Stomach (tissue), 9 donors: ENCODE results near the gene PHIP. TPM values are rescaled to one million over a fixed set of nuclear protein-coding genes. Genes with fewer than 3 reads are reported as not detected.

ENCODE experiments used
- DNase-seq, 2 donors: peaks; one replicate each; pipeline versions ENCODE4 v3.0.0 to v3.0.0-alpha.2; 2013 to 2019
- H3K27ac ChIP-seq, 5 donors: fragments of 200-600 bp in 4 of 5; sonication (generic) in 4 of 5; one replicate each; pipeline ENCODE4 v1.5.1; 2013 to 2019; ENCODE audit warnings: mild to moderate bottlenecking in 1 of 5, moderate library complexity in 1 of 5
- H3K27me3 ChIP-seq, 3 donors: fragments of 200-600 bp; sonication (generic); one replicate each; pipeline ENCODE4 v1.5.1; 2017 to 2019; ENCODE audit warnings: mixed run types in 1 of 3
- H3K36me3 ChIP-seq, 4 donors: fragments of 200-600 bp; sonication (generic); 1 replicate in 3 of 4; 2 replicates in 1 of 4; pipeline ENCODE4 v1.5.1; 2016 to 2019
- H3K4me1 ChIP-seq, 4 donors: fragments of 200-600 bp; sonication (generic); one replicate each; pipeline ENCODE4 v1.5.1; 2016 to 2019
- H3K4me3 ChIP-seq, 4 donors: fragments of 200-600 bp; sonication (generic) in 3 of 4; one replicate each; pipeline ENCODE4 v1.5.1; 2016 to 2019; ENCODE audit warnings: mild to moderate bottlenecking in 1 of 4
- H3K9me3 ChIP-seq, 4 donors: fragments of 200-600 bp; sonication (generic); one replicate each; pipeline ENCODE4 v1.5.1; 2016 to 2019
- EP300 ChIP-seq: sonication (generic); formaldehyde crosslinking; IDR thresholded peaks from one replicate; pipeline ENCODE4 v1.6.1; 2017; ENCODE audit warnings: antibody characterized with exemption
- POLR2A ChIP-seq, 4 donors: fragments of 450-650 bp; IDR thresholded peaks; one replicate each; pipeline ENCODE4 v1.6.1; 2016; ENCODE audit warnings: antibody characterized with exemption in 4 of 4, control low read depth in 2 of 4, mild to moderate bottlenecking in 1 of 4, moderate library complexity in 1 of 4
- POLR2AphosphoS5 ChIP-seq, 3 donors: sonication (generic); formaldehyde crosslinking; IDR thresholded peaks; one replicate each; pipeline ENCODE4 v1.6.1; 2016; ENCODE audit warnings: antibody characterized with exemption in 3 of 3
- WGBS, 5 donors: extraction: QIAGEN DNeasy Blood & Tissue Kit in 3 of 5; methylation state at CpG; one replicate each; pipeline versions ENCODE4 v1.1.5 to v1.1.7; 2013 to 2018; 5-methylcytosine and 5-hydroxymethylcytosine counted together
- intact Hi-C: fragments of 100-400 bp; cut with DNase I; formaldehyde crosslinking; loops from one replicate; pipeline ENCODE4 v1.15.1; 2023; ENCODE audit warnings: low total_unique reads
- polyA plus RNA-seq, 3 donors: library from polyadenylated mRNA; stranded (reverse); fragments of 200-250 nt; gene quantifications; one replicate each; pipeline ENCODE4 v1.2.3, GENCODE V29; 2013
- total RNA-seq, 5 donors: library from RNA; depleted of rRNA; stranded (reverse); fragments of >200 nt; gene quantifications; one replicate each; pipeline versions ENCODE4 v1.1.0 to v1.2.3, GENCODE V29; 2014 to 2016
- TF ChIP-seq, protein P1 (sequence below), 7 experiments: fragments of 450-650 bp in 4 of 7; fragments of 200-600 bp in 3 of 7; sonication (generic) in 3 of 7; IDR thresholded peaks; one replicate each; pipeline ENCODE4 v1.5.1; 2016 to 2019; ENCODE audit warnings: antibody characterized with exemption in 7 of 7, control low read depth in 2 of 7, mild to moderate bottlenecking in 1 of 7
- donor health status: healthy with polysubstance abuse.
- donor health status: Bipolar disorder and iron deficiency.
- donor health status: healthy.

Gene PHIP
- total and polyA plus RNA-seq, 8 donors = 3.2 to 70.7 (median 22.5) TPM

DNA sequence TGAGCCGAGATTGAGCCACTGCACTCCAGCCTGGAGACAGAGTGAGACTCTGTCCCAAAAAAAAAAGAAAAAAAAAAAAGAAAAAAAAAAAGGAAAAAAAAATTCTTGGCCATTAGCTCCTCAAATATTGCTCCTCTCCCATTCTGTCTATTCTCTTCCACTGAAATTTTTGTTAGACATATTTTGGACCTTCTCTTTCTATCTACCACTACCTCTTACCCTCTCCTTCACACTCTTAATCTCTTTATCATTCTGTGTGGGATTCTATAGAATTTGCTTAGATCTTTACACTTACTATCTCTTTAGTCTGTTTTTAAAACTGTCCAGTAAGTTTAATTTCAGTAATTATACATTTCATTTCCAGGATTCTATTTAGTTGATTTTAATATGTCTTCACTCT lies 125.7 kb downstream of the PHIP start:
- Histone ChIP-seq H3K9me3 (peaks cover 0 to 15% (median 12%) of the 10 kb centered on the region in 4 donors), H3K27me3 (no peaks in the 10 kb centered on the region), H3K36me3 (peaks cover 29 to 95% (median 92%) of the 10 kb centered on the region in 4 donors), H3K4me1 (no peaks in the 10 kb centered on the region), H3K4me3 (no peak overlapping the region), H3K27ac (no peak overlapping the region)
- no peak for DNase-seq
- WGBS, 5 donors = 94 to 100% (median 100%) methylated on average over 1 of the region's 1 CpG
- intact Hi-C loops = no loop called here
- TF ChIP-seq POLR2AphosphoS5 (IDR thresholded peaks at IDR 0.05) (no peak), POLR2A (IDR thresholded peaks at IDR 0.05) (no peak)
- TF ChIP-seq, protein P1, sequence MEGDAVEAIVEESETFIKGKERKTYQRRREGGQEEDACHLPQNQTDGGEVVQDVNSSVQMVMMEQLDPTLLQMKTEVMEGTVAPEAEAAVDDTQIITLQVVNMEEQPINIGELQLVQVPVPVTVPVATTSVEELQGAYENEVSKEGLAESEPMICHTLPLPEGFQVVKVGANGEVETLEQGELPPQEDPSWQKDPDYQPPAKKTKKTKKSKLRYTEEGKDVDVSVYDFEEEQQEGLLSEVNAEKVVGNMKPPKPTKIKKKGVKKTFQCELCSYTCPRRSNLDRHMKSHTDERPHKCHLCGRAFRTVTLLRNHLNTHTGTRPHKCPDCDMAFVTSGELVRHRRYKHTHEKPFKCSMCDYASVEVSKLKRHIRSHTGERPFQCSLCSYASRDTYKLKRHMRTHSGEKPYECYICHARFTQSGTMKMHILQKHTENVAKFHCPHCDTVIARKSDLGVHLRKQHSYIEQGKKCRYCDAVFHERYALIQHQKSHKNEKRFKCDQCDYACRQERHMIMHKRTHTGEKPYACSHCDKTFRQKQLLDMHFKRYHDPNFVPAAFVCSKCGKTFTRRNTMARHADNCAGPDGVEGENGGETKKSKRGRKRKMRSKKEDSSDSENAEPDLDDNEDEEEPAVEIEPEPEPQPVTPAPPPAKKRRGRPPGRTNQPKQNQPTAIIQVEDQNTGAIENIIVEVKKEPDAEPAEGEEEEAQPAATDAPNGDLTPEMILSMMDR (IDR thresholded peaks at IDR 0.05) = no peak

DNA sequence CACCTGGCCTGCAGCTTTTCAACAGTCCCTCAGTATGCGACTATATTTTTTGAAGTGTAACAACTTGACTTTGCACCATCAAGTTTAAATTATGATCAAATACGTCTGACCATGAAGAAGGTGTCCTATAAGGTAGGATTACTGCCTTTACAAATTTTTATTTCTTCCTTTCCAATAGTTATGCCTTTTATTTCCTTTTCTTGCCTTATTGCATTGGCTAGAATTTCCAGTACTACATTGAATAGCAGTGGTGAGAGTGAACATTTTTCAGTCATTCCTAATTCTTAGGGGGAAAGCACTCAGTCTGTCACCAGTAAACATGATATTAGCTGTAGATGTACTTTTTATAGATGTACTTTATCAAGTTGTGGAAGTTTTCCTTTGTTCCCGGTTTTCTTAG lies 129.3 kb downstream of the PHIP start:
- intact Hi-C loops = no loop called here
- Histone ChIP-seq H3K4me3 (no peak overlapping the region), H3K27me3 (no peaks in the 10 kb centered on the region), H3K9me3 (peaks cover 0 to 15% (median 12%) of the 10 kb centered on the region in 4 donors), H3K27ac (no peak overlapping the region), H3K4me1 (no peaks in the 10 kb centered on the region), H3K36me3 (peaks cover 39 to 100% (median 99%) of the 10 kb centered on the region in 4 donors)
- no peak for TF ChIP-seq POLR2AphosphoS5 (IDR thresholded peaks at IDR 0.05)
- TF ChIP-seq, protein P1 (IDR thresholded peaks at IDR 0.05) = no peak
- TF ChIP-seq EP300 = no peak
- TF ChIP-seq POLR2A (IDR thresholded peaks at IDR 0.05) = no peak
- DNase-seq = no peak
- 96 to 100% (median 98%) methylated on average over 3 of the region's 3 CpGs for WGBS, 5 donors

DNA sequence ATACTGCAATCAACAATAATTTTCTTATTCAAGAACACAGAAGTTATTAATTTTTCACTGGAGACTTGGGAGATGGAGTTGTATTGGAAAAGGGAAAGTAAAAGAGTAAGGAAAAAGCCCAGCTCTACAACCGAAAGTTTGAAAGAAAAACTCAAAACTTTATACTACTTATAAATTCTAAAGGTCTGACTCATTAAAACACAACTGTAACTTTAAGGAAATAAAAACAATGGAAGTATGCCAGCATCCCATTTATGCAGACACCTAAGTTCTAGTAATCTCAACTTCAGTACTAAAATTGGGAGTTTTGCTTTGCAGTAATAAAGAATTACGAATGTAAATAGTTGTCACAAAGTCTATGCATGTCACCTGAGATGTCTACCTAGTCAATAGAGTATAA lies 130.1 kb downstream of the PHIP start:
- WGBS, 5 donors = 90 to 96% (median 93%) methylated on average over 2 of the region's 2 CpGs
- TF ChIP-seq, protein P1 (IDR thresholded peaks at IDR 0.05) = no peak
- TF ChIP-seq EP300 (no peak), POLR2A (IDR thresholded peaks at IDR 0.05) (no peak), POLR2AphosphoS5 (IDR thresholded peaks at IDR 0.05) (no peak)
- intact Hi-C loops = no loop called here

DNA sequence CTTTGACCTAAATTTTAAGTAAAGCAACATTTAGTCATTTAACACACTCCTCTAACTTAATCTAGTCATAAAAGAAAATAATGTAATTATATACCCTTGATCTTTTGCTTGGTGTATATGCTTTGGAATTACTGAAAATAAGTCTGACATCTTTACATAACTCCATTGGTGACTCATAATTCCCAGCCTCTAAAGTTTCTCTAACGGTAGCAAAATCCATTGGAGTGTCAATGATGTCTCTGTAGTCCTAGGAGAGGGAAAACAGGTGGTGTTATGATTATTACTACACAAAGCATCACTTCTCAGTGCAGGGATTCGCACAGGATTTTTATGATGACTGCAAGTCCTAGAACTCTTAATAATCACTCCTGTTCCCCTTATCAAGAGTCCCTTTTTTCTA lies 130.5 kb downstream of the PHIP start:
- H3K36me3 ChIP-seq = peaks cover 35 to 100% (median 96%) of the 10 kb centered on the region in 4 donors
- H3K27me3 ChIP-seq = no peaks in the 10 kb centered on the region
- no peak for DNase-seq
- TF ChIP-seq POLR2AphosphoS5 (IDR thresholded peaks at IDR 0.05) (no peak), EP300 (no peak), POLR2A (IDR thresholded peaks at IDR 0.05) (no peak)
- TF ChIP-seq, protein P1 (IDR thresholded peaks at IDR 0.05) = no peak
- no peak overlapping the region for H3K27ac ChIP-seq
- no peaks in the 10 kb centered on the region for H3K4me1 ChIP-seq
- WGBS, 5 donors = 78 to 94% (median 90%) methylated on average over 2 of the region's 2 CpGs
- H3K9me3 ChIP-seq = peaks cover 0 to 15% (median 12%) of the 10 kb centered on the region in 4 donors
- intact Hi-C loops = no loop called here
- no peak overlapping the region for H3K4me3 ChIP-seq

More for the DNA sequence above, 130.1 kb downstream of the PHIP start:
- Histone ChIP-seq H3K4me3 (no peak overlapping the region), H3K9me3 (peaks cover 0 to 15% (median 12%) of the 10 kb centered on the region in 4 donors), H3K27me3 (no peaks in the 10 kb centered on the region), H3K36me3 (peaks cover 35 to 100% (median 98%) of the 10 kb centered on the region in 4 donors), H3K4me1 (no peaks in the 10 kb centered on the region), H3K27ac (no peak overlapping the region)
- no peak for DNase-seq
